ENCODE results near the gene CCS.
"Not testable (repeated sequence)": the region's sequence is repeated elsewhere in the genome, so short reads cannot be mapped to it uniquely, and the experiment has no call there.

Gene CCS

GRCh38 chr11:66639066-66639813 lies 46.3 kb downstream of the CCS start:
- Histone ChIP-seq H3K4me1 (ENCODE audit: control insufficient read depth, insufficient read depth, low read length) (peaks cover 50% of the 10 kb centered on the region), H3K9ac (ENCODE audit: low read length) (peak overlapping the region; percentile 96), H3K27me3 (ENCODE audit: control insufficient read depth, insufficient read depth, low read length) (no peaks in the 10 kb centered on the region), H3K9me3 (ENCODE audit: control insufficient read depth, low read length) (no peaks in the 10 kb centered on the region), H3K36me3 (ENCODE audit: control insufficient read depth, insufficient read depth, low read length) (peaks cover 10% of the 10 kb centered on the region), H3K4me3 (ENCODE audit: low read length) (peak overlapping the region; percentile 81)

DNA sequence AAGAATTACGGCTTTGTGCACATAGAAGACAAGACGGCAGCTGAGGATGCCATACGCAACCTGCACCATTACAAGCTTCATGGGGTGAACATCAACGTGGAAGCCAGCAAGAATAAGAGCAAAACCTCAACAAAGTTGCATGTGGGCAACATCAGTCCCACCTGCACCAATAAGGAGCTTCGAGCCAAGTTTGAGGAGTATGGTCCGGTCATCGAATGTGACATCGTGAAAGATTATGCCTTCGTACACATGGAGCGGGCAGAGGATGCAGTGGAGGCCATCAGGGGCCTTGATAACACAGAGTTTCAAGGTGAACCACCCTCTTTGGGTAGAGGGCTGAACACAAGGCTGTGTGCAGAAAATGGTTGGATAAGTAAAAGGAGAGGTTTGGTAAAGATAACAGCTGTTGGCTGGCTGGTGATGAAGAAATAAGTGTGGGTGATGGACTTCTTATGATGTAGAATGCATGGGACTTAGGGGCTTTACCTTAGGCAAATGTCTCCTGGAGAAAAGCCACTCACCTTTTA lies 46.9 kb downstream of the CCS start:
- not testable (repeated sequence) for H3K27me3 ChIP-seq (ENCODE audit: control insufficient read depth, insufficient read depth, low read length); H3K4me3 ChIP-seq (ENCODE audit: low read length); H3K36me3 ChIP-seq (ENCODE audit: control insufficient read depth, insufficient read depth, low read length); H3K9me3 ChIP-seq (ENCODE audit: control insufficient read depth, low read length)
- Histone ChIP-seq H3K4me1 (ENCODE audit: control insufficient read depth, insufficient read depth, low read length) (peaks cover 50% of the 10 kb centered on the region), H3K9ac (ENCODE audit: low read length) (peak overlapping the region; percentile 35)

DNA sequence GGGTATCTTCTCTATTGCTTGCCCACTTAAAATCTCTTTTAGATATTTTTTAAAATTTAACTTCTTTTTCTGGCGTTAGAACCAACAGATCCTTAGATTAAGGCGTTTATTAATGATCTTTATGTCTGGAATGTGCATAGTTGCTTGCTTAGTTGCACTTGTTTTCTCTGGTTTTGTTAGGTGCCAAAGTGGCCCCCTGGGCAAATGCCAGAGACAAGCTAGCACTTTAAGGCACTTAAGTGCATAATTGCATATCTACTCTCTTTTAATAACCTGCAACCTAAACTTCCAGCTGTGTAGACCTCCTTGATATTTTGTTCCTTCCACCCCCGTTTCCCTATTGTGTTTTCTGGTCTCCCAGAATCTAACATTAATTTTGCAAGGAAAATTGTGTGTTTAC lies 48.8 kb downstream of the CCS start:
- Histone ChIP-seq H3K9ac (ENCODE audit: low read length) (no peak overlapping the region), H3K4me3 (ENCODE audit: low read length) (no peak overlapping the region), H3K9me3 (ENCODE audit: control insufficient read depth, low read length) (no peaks in the 10 kb centered on the region), H3K36me3 (ENCODE audit: control insufficient read depth, insufficient read depth, low read length) (peaks cover 10% of the 10 kb centered on the region), H3K4me1 (ENCODE audit: control insufficient read depth, insufficient read depth, low read length) (peaks cover 50% of the 10 kb centered on the region), H3K27me3 (ENCODE audit: control insufficient read depth, insufficient read depth, low read length) (no peaks in the 10 kb centered on the region)

GRCh38 chr11:66643745-66644437 lies 50.9 kb downstream of the CCS start:
- H3K9me3 ChIP-seq (ENCODE audit: control insufficient read depth, low read length), result no peaks in the 10 kb centered on the region
- no peak overlapping the region for H3K9ac ChIP-seq (ENCODE audit: low read length)
- no peaks in the 10 kb centered on the region for H3K27me3 ChIP-seq (ENCODE audit: control insufficient read depth, insufficient read depth, low read length)
- H3K4me1 ChIP-seq (ENCODE audit: control insufficient read depth, insufficient read depth, low read length), result peaks cover 41% of the 10 kb centered on the region
- H3K4me3 ChIP-seq (ENCODE audit: low read length), result no peak overlapping the region
- H3K36me3 ChIP-seq (ENCODE audit: control insufficient read depth, insufficient read depth, low read length), result peaks cover 10% of the 10 kb centered on the region

- Histone ChIP-seq H3K27me3 (ENCODE audit: control insufficient read depth, insufficient read depth, low read length) (no peaks in the 10 kb centered on the region), H3K4me3 (ENCODE audit: low read length) (no peak overlapping the region), H3K4me1 (ENCODE audit: control insufficient read depth, insufficient read depth, low read length) (peaks cover 18% of the 10 kb centered on the region), H3K9me3 (ENCODE audit: control insufficient read depth, low read length) (no peaks in the 10 kb centered on the region), H3K36me3 (ENCODE audit: control insufficient read depth, insufficient read depth, low read length) (no peaks in the 10 kb centered on the region), H3K9ac (ENCODE audit: low read length) (no peak overlapping the region)
Observed at GRCh38 chr11:66646828-66647227, 53.8 kb downstream of the CCS start.

- Histone ChIP-seq H3K27me3 (ENCODE audit: control insufficient read depth, insufficient read depth, low read length) (no peaks in the 10 kb centered on the region), H3K4me3 (ENCODE audit: low read length) (no peak overlapping the region), H3K9me3 (ENCODE audit: control insufficient read depth, low read length) (no peaks in the 10 kb centered on the region), H3K36me3 (ENCODE audit: control insufficient read depth, insufficient read depth, low read length) (no peaks in the 10 kb centered on the region), H3K4me1 (ENCODE audit: control insufficient read depth, insufficient read depth, low read length) (no peaks in the 10 kb centered on the region), H3K9ac (ENCODE audit: low read length) (no peak overlapping the region)
Observed at GRCh38 chr11:66649903-66650302, 56.9 kb downstream of the CCS start.

DNA sequence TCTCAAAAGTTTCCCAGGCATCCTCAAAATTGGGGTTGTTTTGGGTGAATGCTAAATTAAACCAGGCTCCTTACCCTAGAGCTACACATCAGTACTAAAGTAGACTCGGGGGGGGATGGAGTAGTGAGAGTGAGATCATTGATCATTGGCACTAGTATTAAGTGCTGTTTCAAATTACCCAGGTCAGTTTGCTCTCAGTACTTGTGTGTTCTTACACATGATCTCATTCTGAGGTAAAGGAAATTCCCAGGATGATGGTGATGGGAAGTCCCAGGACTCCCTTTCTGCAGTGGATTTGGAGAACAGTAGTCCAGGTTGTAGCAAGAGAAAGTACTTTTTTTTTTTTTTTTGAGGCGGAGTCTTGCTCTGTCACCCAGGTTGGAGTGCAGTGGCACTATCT lies 58.0 kb downstream of the CCS start:
- H3K4me1 ChIP-seq (ENCODE audit: control insufficient read depth, insufficient read depth, low read length), result no peaks in the 10 kb centered on the region
- H3K4me3 ChIP-seq (ENCODE audit: low read length), result no peak overlapping the region
- no peaks in the 10 kb centered on the region for H3K36me3 ChIP-seq (ENCODE audit: control insufficient read depth, insufficient read depth, low read length)
- H3K27me3 ChIP-seq (ENCODE audit: control insufficient read depth, insufficient read depth, low read length), result no peaks in the 10 kb centered on the region
- no peak overlapping the region for H3K9ac ChIP-seq (ENCODE audit: low read length)
- no peaks in the 10 kb centered on the region for H3K9me3 ChIP-seq (ENCODE audit: control insufficient read depth, low read length)

DNA sequence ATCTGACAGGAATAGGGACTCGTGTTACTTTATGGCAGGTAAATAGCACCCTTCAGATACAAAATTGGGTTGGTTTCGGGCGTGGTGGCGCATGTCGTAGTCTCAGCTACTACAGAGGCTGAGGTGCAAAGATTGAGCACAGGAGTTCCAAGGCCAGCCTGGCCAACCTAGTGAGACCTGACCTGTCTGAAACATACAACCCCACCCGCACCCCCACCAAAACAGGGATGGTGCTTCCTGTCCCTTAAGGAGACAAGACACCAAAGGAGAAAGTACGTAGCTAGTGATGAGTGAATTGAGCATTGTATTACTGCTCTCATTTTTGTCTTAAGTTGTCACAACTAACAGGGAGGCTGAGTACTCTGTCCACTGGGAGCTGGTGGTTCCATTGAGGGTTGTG lies 59.7 kb downstream of the CCS start:
- Histone ChIP-seq H3K9me3 (ENCODE audit: control insufficient read depth, low read length) (no peaks in the 10 kb centered on the region), H3K27me3 (ENCODE audit: control insufficient read depth, insufficient read depth, low read length) (no peaks in the 10 kb centered on the region), H3K9ac (ENCODE audit: low read length) (no peak overlapping the region), H3K36me3 (ENCODE audit: control insufficient read depth, insufficient read depth, low read length) (no peaks in the 10 kb centered on the region), H3K4me1 (ENCODE audit: control insufficient read depth, insufficient read depth, low read length) (no peaks in the 10 kb centered on the region), H3K4me3 (ENCODE audit: low read length) (no peak overlapping the region)

DNA sequence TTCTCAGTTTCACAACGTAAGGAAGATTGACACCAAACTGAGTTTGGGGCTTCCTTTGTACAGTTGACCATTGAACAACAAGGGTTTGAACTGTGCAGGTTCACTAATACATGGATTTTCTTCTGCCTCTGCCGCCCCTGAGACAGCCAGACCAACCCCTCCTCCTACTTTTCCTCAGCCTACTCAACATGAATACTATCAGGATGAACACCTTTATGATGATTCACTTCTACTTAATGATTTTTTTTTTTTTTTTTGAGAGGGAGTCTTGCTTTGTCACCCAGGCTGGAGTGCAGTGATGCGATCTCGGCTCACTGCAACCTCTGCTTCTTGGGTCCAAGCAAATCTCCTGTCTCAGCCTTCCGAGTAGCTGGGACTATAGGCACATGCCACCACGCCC lies 60.1 kb downstream of the CCS start:
- Histone ChIP-seq H3K4me1 (ENCODE audit: control insufficient read depth, insufficient read depth, low read length) (no peaks in the 10 kb centered on the region), H3K27me3 (ENCODE audit: control insufficient read depth, insufficient read depth, low read length) (no peaks in the 10 kb centered on the region), H3K36me3 (ENCODE audit: control insufficient read depth, insufficient read depth, low read length) (no peaks in the 10 kb centered on the region), H3K9ac (ENCODE audit: low read length) (no peak overlapping the region), H3K9me3 (ENCODE audit: control insufficient read depth, low read length) (no peaks in the 10 kb centered on the region), H3K4me3 (ENCODE audit: low read length) (no peak overlapping the region)

Data from mucosa of stomach (tissue), 1 donor.